ENCODE results near the gene RNF186. TPM values are rescaled to one million over a fixed set of nuclear protein-coding genes. Genes with fewer than 3 reads are reported as not detected.

Gene RNF186
- total and polyA plus RNA-seq, 2 of the 13 experiments (the other 11 are each of a cell fraction or from before 2014, with no cell fraction given) = 0.07 to 0.20 TPM

DNA sequence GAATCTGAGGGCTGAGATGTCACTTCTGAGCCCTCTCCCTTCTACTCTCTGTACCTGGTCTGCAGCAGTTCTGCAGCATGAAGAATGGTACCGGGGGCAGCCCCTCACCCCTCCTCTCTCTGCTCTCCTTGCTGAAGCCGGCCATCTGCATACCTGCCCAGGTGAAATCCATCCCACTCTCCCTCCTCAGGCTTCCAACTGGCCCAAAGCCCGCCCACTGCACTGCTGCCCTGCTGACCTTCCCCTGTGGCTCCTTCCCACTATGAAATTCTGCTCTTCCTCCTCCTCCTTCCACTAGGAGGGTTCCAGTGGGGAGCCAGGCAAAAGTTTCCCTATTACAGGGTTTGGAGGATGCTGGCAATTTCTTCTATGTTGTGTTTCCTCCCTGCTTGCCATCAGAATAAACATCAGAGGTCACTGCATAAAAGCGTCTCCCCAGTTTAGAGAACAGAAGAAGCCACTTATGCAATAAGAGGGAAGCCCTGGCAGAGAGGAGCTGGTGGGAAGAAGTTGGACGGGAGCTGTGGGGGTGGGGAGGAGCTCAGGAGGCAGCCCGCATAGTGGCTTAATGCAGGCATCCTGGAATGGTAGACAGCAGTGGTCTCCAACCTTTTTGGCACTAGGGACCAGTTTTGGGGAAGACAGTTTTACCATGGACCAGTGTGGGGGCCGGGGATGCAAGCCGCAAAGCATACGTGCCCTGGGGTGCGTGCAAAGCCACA, 45.7 kb downstream of the RNF186 start (continued):
- TF ChIP-seq, protein P1, sequence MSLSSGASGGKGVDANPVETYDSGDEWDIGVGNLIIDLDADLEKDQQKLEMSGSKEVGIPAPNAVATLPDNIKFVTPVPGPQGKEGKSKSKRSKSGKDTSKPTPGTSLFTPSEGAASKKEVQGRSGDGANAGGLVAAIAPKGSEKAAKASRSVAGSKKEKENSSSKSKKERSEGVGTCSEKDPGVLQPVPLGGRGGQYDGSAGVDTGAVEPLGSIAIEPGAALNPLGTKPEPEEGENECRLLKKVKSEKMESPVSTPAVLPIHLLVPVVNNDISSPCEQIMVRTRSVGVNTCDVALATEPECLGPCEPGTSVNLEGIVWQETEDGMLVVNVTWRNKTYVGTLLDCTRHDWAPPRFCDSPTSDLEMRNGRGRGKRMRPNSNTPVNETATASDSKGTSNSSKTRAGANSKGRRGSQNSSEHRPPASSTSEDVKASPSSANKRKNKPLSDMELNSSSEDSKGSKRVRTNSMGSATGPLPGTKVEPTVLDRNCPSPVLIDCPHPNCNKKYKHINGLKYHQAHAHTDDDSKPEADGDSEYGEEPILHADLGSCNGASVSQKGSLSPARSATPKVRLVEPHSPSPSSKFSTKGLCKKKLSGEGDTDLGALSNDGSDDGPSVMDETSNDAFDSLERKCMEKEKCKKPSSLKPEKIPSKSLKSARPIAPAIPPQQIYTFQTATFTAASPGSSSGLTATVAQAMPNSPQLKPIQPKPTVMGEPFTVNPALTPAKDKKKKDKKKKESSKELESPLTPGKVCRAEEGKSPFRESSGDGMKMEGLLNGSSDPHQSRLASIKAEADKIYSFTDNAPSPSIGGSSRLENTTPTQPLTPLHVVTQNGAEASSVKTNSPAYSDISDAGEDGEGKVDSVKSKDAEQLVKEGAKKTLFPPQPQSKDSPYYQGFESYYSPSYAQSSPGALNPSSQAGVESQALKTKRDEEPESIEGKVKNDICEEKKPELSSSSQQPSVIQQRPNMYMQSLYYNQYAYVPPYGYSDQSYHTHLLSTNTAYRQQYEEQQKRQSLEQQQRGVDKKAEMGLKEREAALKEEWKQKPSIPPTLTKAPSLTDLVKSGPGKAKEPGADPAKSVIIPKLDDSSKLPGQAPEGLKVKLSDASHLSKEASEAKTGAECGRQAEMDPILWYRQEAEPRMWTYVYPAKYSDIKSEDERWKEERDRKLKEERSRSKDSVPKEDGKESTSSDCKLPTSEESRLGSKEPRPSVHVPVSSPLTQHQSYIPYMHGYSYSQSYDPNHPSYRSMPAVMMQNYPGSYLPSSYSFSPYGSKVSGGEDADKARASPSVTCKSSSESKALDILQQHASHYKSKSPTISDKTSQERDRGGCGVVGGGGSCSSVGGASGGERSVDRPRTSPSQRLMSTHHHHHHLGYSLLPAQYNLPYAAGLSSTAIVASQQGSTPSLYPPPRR (CRISPR knock-in tag; IDR thresholded peaks at IDR 0.05; ENCODE audit: borderline replicate concordance) = no peak
- TF ChIP-seq, protein P2, sequence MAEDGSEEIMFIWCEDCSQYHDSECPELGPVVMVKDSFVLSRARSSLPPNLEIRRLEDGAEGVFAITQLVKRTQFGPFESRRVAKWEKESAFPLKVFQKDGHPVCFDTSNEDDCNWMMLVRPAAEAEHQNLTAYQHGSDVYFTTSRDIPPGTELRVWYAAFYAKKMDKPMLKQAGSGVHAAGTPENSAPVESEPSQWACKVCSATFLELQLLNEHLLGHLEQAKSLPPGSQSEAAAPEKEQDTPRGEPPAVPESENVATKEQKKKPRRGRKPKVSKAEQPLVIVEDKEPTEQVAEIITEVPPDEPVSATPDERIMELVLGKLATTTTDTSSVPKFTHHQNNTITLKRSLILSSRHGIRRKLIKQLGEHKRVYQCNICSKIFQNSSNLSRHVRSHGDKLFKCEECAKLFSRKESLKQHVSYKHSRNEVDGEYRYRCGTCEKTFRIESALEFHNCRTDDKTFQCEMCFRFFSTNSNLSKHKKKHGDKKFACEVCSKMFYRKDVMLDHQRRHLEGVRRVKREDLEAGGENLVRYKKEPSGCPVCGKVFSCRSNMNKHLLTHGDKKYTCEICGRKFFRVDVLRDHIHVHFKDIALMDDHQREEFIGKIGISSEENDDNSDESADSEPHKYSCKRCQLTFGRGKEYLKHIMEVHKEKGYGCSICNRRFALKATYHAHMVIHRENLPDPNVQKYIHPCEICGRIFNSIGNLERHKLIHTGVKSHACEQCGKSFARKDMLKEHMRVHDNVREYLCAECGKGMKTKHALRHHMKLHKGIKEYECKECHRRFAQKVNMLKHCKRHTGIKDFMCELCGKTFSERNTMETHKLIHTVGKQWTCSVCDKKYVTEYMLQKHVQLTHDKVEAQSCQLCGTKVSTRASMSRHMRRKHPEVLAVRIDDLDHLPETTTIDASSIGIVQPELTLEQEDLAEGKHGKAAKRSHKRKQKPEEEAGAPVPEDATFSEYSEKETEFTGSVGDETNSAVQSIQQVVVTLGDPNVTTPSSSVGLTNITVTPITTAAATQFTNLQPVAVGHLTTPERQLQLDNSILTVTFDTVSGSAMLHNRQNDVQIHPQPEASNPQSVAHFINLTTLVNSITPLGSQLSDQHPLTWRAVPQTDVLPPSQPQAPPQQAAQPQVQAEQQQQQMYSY (CRISPR knock-in tag; IDR thresholded peaks at IDR 0.05) = no peak
- TF ChIP-seq ZNF547 (CRISPR knock-in tag; IDR thresholded peaks at IDR 0.05) = no peak

Data from HepG2 (cell line).